Measurements from ENCODE around the gene C2CD4A.

Gene C2CD4A

DNA sequence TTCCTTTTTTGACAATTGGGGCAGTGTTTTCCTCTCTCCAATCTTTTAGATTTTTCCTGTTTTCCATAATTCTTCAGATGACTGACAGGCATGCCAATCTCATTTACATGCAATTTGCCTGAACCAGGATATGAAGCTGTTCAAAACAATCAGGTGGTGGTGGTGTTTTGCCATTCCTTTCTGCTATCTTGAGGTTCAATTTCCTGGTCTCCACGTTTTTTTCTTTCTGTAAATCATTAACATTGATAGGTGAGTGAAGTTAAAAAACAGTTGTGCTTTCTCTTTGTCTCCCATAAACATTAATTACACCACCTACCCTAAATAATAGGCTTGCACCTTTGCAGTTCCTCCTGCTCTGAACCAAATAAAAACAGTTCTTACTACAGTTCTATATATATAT, 49.1 kb downstream of the C2CD4A start:
- TF ChIP-seq SPI1 (IDR thresholded peaks at IDR 0.05; ENCODE audit: borderline replicate concordance, low read depth) (no peak), GABPA (IDR thresholded peaks at IDR 0.05; ENCODE audit: low read depth) (no peak), POLR2AphosphoS5 (IDR thresholded peaks at IDR 0.05; ENCODE audit: low read depth) (no peak)
- TF ChIP-seq, protein P1, sequence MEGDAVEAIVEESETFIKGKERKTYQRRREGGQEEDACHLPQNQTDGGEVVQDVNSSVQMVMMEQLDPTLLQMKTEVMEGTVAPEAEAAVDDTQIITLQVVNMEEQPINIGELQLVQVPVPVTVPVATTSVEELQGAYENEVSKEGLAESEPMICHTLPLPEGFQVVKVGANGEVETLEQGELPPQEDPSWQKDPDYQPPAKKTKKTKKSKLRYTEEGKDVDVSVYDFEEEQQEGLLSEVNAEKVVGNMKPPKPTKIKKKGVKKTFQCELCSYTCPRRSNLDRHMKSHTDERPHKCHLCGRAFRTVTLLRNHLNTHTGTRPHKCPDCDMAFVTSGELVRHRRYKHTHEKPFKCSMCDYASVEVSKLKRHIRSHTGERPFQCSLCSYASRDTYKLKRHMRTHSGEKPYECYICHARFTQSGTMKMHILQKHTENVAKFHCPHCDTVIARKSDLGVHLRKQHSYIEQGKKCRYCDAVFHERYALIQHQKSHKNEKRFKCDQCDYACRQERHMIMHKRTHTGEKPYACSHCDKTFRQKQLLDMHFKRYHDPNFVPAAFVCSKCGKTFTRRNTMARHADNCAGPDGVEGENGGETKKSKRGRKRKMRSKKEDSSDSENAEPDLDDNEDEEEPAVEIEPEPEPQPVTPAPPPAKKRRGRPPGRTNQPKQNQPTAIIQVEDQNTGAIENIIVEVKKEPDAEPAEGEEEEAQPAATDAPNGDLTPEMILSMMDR (IDR thresholded peaks at IDR 0.05; ENCODE audit: insufficient read depth, low read length) = no peak
- TF ChIP-seq, protein P2, sequence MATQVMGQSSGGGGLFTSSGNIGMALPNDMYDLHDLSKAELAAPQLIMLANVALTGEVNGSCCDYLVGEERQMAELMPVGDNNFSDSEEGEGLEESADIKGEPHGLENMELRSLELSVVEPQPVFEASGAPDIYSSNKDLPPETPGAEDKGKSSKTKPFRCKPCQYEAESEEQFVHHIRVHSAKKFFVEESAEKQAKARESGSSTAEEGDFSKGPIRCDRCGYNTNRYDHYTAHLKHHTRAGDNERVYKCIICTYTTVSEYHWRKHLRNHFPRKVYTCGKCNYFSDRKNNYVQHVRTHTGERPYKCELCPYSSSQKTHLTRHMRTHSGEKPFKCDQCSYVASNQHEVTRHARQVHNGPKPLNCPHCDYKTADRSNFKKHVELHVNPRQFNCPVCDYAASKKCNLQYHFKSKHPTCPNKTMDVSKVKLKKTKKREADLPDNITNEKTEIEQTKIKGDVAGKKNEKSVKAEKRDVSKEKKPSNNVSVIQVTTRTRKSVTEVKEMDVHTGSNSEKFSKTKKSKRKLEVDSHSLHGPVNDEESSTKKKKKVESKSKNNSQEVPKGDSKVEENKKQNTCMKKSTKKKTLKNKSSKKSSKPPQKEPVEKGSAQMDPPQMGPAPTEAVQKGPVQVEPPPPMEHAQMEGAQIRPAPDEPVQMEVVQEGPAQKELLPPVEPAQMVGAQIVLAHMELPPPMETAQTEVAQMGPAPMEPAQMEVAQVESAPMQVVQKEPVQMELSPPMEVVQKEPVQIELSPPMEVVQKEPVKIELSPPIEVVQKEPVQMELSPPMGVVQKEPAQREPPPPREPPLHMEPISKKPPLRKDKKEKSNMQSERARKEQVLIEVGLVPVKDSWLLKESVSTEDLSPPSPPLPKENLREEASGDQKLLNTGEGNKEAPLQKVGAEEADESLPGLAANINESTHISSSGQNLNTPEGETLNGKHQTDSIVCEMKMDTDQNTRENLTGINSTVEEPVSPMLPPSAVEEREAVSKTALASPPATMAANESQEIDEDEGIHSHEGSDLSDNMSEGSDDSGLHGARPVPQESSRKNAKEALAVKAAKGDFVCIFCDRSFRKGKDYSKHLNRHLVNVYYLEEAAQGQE (IDR thresholded peaks at IDR 0.05; ENCODE audit: insufficient replicate concordance, low read depth) = no peak
- Histone ChIP-seq H3K4me3 (replicated peaks; ENCODE audit: insufficient read depth, low read length) (no peak overlapping the region), H3K27me3 (ENCODE audit: insufficient read depth, poor library complexity, severe bottlenecking) (no peaks in the 10 kb centered on the region), H3K27ac (replicated peaks) (no peak overlapping the region)
- DNase-seq (ENCODE audit: low read depth in 1 of 2, low spot score in 1 of 2) = no peak

DNA sequence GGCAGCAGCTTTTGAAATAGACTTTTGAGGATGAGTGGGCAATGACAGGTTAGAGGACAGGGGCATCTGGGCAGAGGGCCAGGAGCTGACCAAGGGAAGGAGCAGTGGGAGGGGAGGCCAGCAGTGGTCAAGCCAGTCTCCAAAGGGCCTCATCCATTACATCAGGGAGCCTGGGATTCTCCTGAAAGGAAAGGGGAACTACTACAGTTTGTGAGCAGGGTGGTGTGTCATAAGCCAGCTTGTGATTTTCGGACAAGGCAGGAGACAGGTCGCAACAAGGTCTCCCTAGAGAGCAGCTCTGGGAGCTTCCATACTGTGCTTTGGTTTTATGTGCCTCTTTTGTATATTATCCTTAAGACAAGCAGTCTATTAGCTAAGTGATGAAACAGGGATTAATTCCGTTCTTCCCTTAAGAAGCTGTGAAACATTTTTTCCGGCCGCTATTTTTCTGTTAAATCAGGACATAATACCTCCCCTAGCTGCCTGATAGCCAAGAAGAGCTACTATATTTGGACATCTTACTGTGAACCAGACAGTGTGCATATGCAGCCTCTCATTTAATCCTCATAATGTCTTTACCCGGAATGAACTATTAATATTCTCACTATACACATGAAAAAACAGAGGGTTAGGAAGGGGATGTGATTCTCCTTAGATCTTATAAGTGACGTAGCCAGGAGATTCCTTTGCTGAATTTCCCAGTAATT, 51.9 kb downstream of the C2CD4A start:
- no peak overlapping the region for H3K27ac ChIP-seq (replicated peaks)
- TF ChIP-seq SPI1 (IDR thresholded peaks at IDR 0.05; ENCODE audit: borderline replicate concordance, low read depth) (no peak), POLR2AphosphoS5 (IDR thresholded peaks at IDR 0.05; ENCODE audit: low read depth) (no peak), GABPA (IDR thresholded peaks at IDR 0.05; ENCODE audit: low read depth) (no peak)
- TF ChIP-seq, protein P2 (IDR thresholded peaks at IDR 0.05; ENCODE audit: insufficient replicate concordance, low read depth) = no peak
- TF ChIP-seq, protein P1 (IDR thresholded peaks at IDR 0.05; ENCODE audit: insufficient read depth, low read length) = no peak

DNA sequence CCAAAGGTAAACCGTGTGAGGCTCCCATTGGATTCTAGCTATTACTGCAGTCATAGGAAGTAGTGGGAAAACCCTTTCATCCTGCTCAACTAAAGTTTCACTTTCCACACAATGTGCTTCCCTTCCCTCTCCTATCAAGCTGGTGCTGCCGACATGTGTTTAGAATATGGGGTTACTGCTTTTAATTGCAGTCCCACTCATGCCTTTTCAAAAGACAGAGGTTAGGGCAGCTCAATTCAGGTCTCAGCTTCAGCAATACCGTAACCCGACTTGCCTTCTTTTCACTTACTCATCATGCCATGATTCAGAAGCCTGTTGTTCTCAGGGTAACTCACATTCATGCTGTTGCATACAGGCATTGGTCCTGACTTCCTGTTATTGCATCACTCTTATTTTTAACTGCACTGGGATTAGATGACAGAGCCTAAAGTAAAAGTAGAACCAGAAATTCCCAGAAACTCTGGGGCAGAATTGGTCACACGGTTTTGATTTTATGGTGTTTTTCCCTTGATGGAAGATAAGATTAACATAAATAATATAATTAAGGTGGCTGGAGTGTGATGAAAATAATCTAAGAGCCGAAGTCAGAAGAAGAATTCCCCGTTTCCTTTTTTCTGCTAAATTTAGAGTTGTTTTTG, 52.6 kb downstream of the C2CD4A start:
- no peak overlapping the region for H3K27ac ChIP-seq (replicated peaks)
- DNase-seq (ENCODE audit: low read depth in 1 of 2, low spot score in 1 of 2) = peak; percentile 14 to 26
- no peaks in the 10 kb centered on the region for H3K27me3 ChIP-seq (ENCODE audit: insufficient read depth, poor library complexity, severe bottlenecking)
- TF ChIP-seq POLR2AphosphoS5 (IDR thresholded peaks at IDR 0.05; ENCODE audit: low read depth) (no peak), SPI1 (IDR thresholded peaks at IDR 0.05; ENCODE audit: borderline replicate concordance, low read depth) (peak; percentile 24; the same call in 1 of the 2 replicates)
- H3K4me3 ChIP-seq (replicated peaks; ENCODE audit: insufficient read depth, low read length) = no peak overlapping the region

More for the DNA sequence above, 51.9 kb downstream of the C2CD4A start:
- Histone ChIP-seq H3K4me3 (replicated peaks; ENCODE audit: insufficient read depth, low read length) (no peak overlapping the region), H3K27me3 (ENCODE audit: insufficient read depth, poor library complexity, severe bottlenecking) (no peaks in the 10 kb centered on the region)
- no peak for DNase-seq (ENCODE audit: low read depth in 1 of 2, low spot score in 1 of 2)

DNA sequence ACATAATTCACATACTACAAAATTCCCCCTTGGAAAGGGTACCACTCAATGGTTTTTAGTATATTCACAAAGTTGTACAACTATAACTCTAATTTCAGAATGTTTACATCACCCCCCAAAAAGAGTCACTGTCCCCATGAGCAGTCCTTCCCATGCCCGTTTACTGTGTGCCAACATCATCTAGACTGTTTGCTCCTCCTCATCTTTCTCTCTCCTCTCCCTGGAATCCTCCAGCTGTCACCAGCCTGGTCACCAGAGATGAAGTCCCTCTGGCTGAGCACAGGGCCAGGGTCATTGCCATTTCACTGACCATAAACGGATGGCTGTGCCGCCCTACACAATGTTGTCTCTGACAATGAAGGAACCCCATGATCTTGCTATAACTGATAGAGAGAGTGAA, 53.1 kb downstream of the C2CD4A start:
- H3K4me3 ChIP-seq (replicated peaks; ENCODE audit: insufficient read depth, low read length) = no peak overlapping the region
- no peaks in the 10 kb centered on the region for H3K27me3 ChIP-seq (ENCODE audit: insufficient read depth, poor library complexity, severe bottlenecking)
- TF ChIP-seq POLR2AphosphoS5 (IDR thresholded peaks at IDR 0.05; ENCODE audit: low read depth) (no peak), SPI1 (IDR thresholded peaks at IDR 0.05; ENCODE audit: borderline replicate concordance, low read depth) (no peak), GABPA (IDR thresholded peaks at IDR 0.05; ENCODE audit: low read depth) (no peak)
- TF ChIP-seq, protein P2 (IDR thresholded peaks at IDR 0.05; ENCODE audit: insufficient replicate concordance, low read depth) = no peak
- TF ChIP-seq, protein P1 (IDR thresholded peaks at IDR 0.05; ENCODE audit: insufficient read depth, low read length) = no peak
- no peak overlapping the region for H3K27ac ChIP-seq (replicated peaks)
- no peak for DNase-seq (ENCODE audit: low read depth in 1 of 2, low spot score in 1 of 2)

Measured in HL-60 (cell line).